HG02623 (cell line): ENCODE data around the gene FAM216B.
"Not testable (repeated sequence)": the region's sequence is repeated elsewhere in the genome, so short reads cannot be mapped to it uniquely, and the experiment has no call there.

Experiments
- ATAC-seq: cut with Tn5 transposase; IDR thresholded peaks from one replicate; pipeline ENCODE4 v1.9.1; 2021; ENCODE audit warnings: moderate library complexity; ENCODE audit not compliant: unreplicated experiment

FAM216B gene

GRCh38 chr13:42781352-42781751, at the start of gene FAM216B:
FAM216B (plus strand) TSS chr13:42781584; CDS start chr13:42784068, 2,484 bp downstream.
- no peak for ATAC-seq

GRCh38 chr13:42732073-42732472, 49.3 kb upstream of the FAM216B start:
- no peak for ATAC-seq

GRCh38 chr13:42733046-42733445, 48.3 kb upstream of the FAM216B start:
- ATAC-seq, result no peak

- no peak for ATAC-seq
Observed at GRCh38 chr13:42735010-42735409, 46.4 kb upstream of the FAM216B start.

GRCh38 chr13:42740753-42741152, 40.6 kb upstream of the FAM216B start:
- no peak for ATAC-seq

GRCh38 chr13:42741914-42742313, 39.5 kb upstream of the FAM216B start:
- ATAC-seq, result no peak

GRCh38 chr13:42745655-42746054, 35.7 kb upstream of the FAM216B start:
- no peak for ATAC-seq

GRCh38 chr13:42746866-42747265, 34.5 kb upstream of the FAM216B start:
- no peak for ATAC-seq

- ATAC-seq, result no peak
Observed at GRCh38 chr13:42747399-42747873, 33.9 kb upstream of the FAM216B start.

GRCh38 chr13:42750794-42751193, 30.6 kb upstream of the FAM216B start:
- no peak for ATAC-seq

GRCh38 chr13:42751693-42752092, 29.7 kb upstream of the FAM216B start:
- no peak for ATAC-seq

- ATAC-seq, result no peak
Observed at GRCh38 chr13:42752731-42753130, 28.7 kb upstream of the FAM216B start.

GRCh38 chr13:42753697-42754096, 27.7 kb upstream of the FAM216B start:
- no peak for ATAC-seq

GRCh38 chr13:42754801-42755510, 26.4 kb upstream of the FAM216B start:
- no peak for ATAC-seq

GRCh38 chr13:42757678-42758420, 23.5 kb upstream of the FAM216B start:
- ATAC-seq, result no peak

- ATAC-seq, result no peak
Observed at GRCh38 chr13:42758515-42758914, 22.9 kb upstream of the FAM216B start.

- ATAC-seq, result no peak
Observed at GRCh38 chr13:42760951-42761350, 20.4 kb upstream of the FAM216B start.

GRCh38 chr13:42762251-42762650, 19.1 kb upstream of the FAM216B start:
- no peak for ATAC-seq

- no peak for ATAC-seq
Observed at GRCh38 chr13:42762917-42763316, 18.5 kb upstream of the FAM216B start.

- no peak for ATAC-seq
Observed at GRCh38 chr13:42766016-42766415, 15.4 kb upstream of the FAM216B start.

GRCh38 chr13:42769650-42770049, 11.7 kb upstream of the FAM216B start:
- no peak for ATAC-seq

- not testable (repeated sequence) for ATAC-seq
Observed at GRCh38 chr13:42776558-42776957, 4.8 kb upstream of the FAM216B start.
